Measurements from ENCODE around the gene ADK.

The ADK gene

DNA sequence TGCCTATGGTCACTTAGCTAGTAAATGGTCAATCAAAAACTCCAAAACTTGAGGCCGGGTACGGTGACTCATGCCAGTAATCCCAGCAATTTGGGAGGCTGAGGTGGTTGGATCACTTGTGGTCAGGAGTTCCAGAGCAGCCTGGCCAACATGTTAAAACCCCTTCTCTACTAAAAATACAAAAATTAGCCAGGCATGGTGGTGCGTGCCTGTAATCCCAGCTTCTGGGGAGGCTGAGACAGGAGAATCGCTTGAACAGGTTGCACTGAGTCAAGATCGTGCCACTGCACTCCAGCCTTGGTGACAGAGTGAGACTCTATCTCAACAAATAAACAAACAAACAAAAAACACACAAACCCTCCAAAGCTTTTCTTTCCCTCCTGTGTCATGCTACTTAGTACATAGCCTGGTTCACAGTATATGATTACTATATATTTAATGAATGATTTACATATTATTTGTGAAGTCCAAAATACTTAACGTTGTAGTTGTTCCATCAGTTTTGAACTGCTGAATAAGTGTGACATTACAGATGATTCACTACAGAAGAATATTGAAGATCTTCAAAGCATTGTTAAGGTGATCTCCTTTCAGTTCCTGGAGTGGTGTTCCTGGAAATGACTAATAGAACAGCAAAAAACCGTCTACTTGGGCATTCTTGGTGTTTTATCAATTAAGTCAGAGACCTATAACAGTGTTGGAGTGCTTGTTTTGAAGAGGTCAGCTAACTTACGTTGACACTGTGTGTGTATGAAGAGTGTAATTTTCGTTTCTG is 72.9 kb downstream of the ADK start:
- Histone ChIP-seq H3K27me3 (ENCODE audit: insufficient read depth, low read length, poor library complexity, severe bottlenecking) (no peaks in the 10 kb centered on the region), H2AFZ (ENCODE audit: low read length) (no peak overlapping the region), H3K4me2 (ENCODE audit: low read depth, low read length, poor library complexity, severe bottlenecking) (no peak overlapping the region), H3K36me3 (ENCODE audit: insufficient read depth, low read length) (0 out of 2 replicates have a peak, but pooled peaks cover 3% of the 10 kb centered on the region), H3K9ac (ENCODE audit: low read depth, low read length, poor library complexity, severe bottlenecking) (no peak overlapping the region), H3K4me3 (ENCODE audit: low read length, poor library complexity, severe bottlenecking) (no peak overlapping the region), H3K79me2 (ENCODE audit: insufficient read depth, low read length) (no peaks in the 10 kb centered on the region), H4K20me1 (ENCODE audit: insufficient read depth, low read length, poor library complexity, severe bottlenecking) (no peaks in the 10 kb centered on the region), H3F3A (ENCODE audit: low read depth) (no peaks in the 10 kb centered on the region), H3K9me2 (replicated peaks; ENCODE audit: low read depth, low read length) (no peaks in the 10 kb centered on the region), H3K4me1 (ENCODE audit: insufficient read depth, low read length, poor library complexity, severe bottlenecking) (no peaks in the 10 kb centered on the region), H3K9me3 (ENCODE audit: insufficient read depth, low read depth, low read length) (no peaks in the 10 kb centered on the region)
- no peak for TF ChIP-seq EZH2phosphoT487 (IDR thresholded peaks at IDR 0.05; ENCODE audit: borderline replicate concordance)
- TF ChIP-seq, protein P1, sequence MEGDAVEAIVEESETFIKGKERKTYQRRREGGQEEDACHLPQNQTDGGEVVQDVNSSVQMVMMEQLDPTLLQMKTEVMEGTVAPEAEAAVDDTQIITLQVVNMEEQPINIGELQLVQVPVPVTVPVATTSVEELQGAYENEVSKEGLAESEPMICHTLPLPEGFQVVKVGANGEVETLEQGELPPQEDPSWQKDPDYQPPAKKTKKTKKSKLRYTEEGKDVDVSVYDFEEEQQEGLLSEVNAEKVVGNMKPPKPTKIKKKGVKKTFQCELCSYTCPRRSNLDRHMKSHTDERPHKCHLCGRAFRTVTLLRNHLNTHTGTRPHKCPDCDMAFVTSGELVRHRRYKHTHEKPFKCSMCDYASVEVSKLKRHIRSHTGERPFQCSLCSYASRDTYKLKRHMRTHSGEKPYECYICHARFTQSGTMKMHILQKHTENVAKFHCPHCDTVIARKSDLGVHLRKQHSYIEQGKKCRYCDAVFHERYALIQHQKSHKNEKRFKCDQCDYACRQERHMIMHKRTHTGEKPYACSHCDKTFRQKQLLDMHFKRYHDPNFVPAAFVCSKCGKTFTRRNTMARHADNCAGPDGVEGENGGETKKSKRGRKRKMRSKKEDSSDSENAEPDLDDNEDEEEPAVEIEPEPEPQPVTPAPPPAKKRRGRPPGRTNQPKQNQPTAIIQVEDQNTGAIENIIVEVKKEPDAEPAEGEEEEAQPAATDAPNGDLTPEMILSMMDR (conservative IDR thresholded peaks at IDR 0.05; ENCODE audit: low read length): no peak

DNA sequence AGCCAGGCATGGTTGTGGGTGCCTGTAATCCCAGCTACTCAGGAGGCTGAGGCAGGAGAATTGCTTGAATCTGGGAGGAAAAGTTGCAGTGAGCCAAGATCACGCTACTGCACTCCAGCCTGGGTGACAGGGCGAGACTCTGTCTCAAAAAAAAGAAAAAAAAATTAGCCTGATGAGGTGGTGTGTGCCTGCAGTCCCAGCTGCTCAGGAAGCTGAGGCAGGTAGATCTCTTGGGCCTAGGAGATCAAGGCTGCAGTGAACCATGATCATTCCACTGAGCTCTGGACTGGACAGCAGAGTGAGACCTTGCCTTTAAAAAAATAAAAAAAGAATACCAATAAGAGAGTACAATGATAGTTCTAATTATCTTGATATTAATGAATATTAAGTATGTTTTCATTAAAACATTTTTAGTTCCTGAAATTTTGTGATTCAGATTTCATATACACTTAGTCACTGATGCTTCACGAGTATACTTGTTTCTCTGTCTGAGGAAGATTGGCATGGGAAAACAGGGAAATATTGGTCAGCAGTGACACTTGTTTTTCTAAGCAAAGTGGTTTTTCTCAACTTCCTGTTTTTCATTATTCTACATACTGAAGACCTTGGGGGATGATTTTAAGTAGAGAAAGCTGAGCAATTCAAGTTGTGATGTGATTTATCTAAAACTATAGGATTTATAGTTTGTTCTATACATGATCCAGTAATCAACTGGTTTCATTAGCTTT is 76.8 kb downstream of the ADK start:
- H3K9me3 ChIP-seq (ENCODE audit: insufficient read depth, low read depth, low read length): no peaks in the 10 kb centered on the region

GRCh38 chr10:74231375-74231774 is 80.4 kb downstream of the ADK start:
- Histone ChIP-seq H3F3A (ENCODE audit: low read depth) (no peaks in the 10 kb centered on the region), H3K9me3 (ENCODE audit: insufficient read depth, low read depth, low read length) (no peaks in the 10 kb centered on the region), H3K4me1 (ENCODE audit: insufficient read depth, low read length, poor library complexity, severe bottlenecking) (no peaks in the 10 kb centered on the region), H3K4me3 (ENCODE audit: low read length, poor library complexity, severe bottlenecking) (no peak overlapping the region), H3K79me2 (ENCODE audit: insufficient read depth, low read length) (no peaks in the 10 kb centered on the region), H4K20me1 (ENCODE audit: insufficient read depth, low read length, poor library complexity, severe bottlenecking) (no peaks in the 10 kb centered on the region), H3K36me3 (ENCODE audit: insufficient read depth, low read length) (no peaks in the 10 kb centered on the region), H3K4me2 (ENCODE audit: low read depth, low read length, poor library complexity, severe bottlenecking) (no peak overlapping the region), H3K9ac (ENCODE audit: low read depth, low read length, poor library complexity, severe bottlenecking) (no peak overlapping the region), H3K9me2 (replicated peaks; ENCODE audit: low read depth, low read length) (no peaks in the 10 kb centered on the region), H3K27me3 (ENCODE audit: insufficient read depth, low read length, poor library complexity, severe bottlenecking) (no peaks in the 10 kb centered on the region), H2AFZ (ENCODE audit: low read length) (no peak overlapping the region)
- TF ChIP-seq EZH2phosphoT487 (IDR thresholded peaks at IDR 0.05; ENCODE audit: borderline replicate concordance): no peak
- TF ChIP-seq, protein P1 (conservative IDR thresholded peaks at IDR 0.05; ENCODE audit: low read length): no peak

More for the DNA sequence above, 76.8 kb downstream of the ADK start:
- H3K79me2 ChIP-seq (ENCODE audit: insufficient read depth, low read length): no peaks in the 10 kb centered on the region
- no peak overlapping the region for H3K4me3 ChIP-seq (ENCODE audit: low read length, poor library complexity, severe bottlenecking)
- H3K4me1 ChIP-seq (ENCODE audit: insufficient read depth, low read length, poor library complexity, severe bottlenecking): no peaks in the 10 kb centered on the region
- H4K20me1 ChIP-seq (ENCODE audit: insufficient read depth, low read length, poor library complexity, severe bottlenecking): no peaks in the 10 kb centered on the region
- H3K9ac ChIP-seq (ENCODE audit: low read depth, low read length, poor library complexity, severe bottlenecking): no peak overlapping the region
- TF ChIP-seq, protein P1 (conservative IDR thresholded peaks at IDR 0.05; ENCODE audit: low read length): no peak
- TF ChIP-seq EZH2phosphoT487 (IDR thresholded peaks at IDR 0.05; ENCODE audit: borderline replicate concordance): no peak
- no peaks in the 10 kb centered on the region for H3K9me2 ChIP-seq (replicated peaks; ENCODE audit: low read depth, low read length)
- 0 out of 2 replicates have a peak, but pooled peaks cover 3% of the 10 kb centered on the region for H3K36me3 ChIP-seq (ENCODE audit: insufficient read depth, low read length)
- H3F3A ChIP-seq (ENCODE audit: low read depth): no peaks in the 10 kb centered on the region
- no peak overlapping the region for H2AFZ ChIP-seq (ENCODE audit: low read length)
- H3K27me3 ChIP-seq (ENCODE audit: insufficient read depth, low read length, poor library complexity, severe bottlenecking): no peaks in the 10 kb centered on the region
- no peak overlapping the region for H3K4me2 ChIP-seq (ENCODE audit: low read depth, low read length, poor library complexity, severe bottlenecking)

Data from Loucy (cell line).